K562 (cell line): ENCODE results near the gene TNFAIP3. TPM values are rescaled to one million over a fixed set of nuclear protein-coding genes. Genes with fewer than 3 reads are reported as not detected.

ENCODE experiments used
- ATAC-seq: fragments of 200-7000 bp; cut with Tn5 transposase; 3 replicates; pipeline ENCODE4 v1.9.1; 2020; ENCODE audit warnings: moderate library complexity
- BruUV-seq: library from RNA; stranded (reverse); fragments of 400-500 nt; replicated peaks from 2 replicates; lab custom pipeline; 2021; lab: Mats Ljungman, UMichigan
- CTCF ChIA-PET: fragments of 300-600 bp; formaldehyde crosslinking; extraction: SDS; loops from one replicate; lab custom pipeline; 2021; ENCODE audit warnings: low intra/inter-chr PET ratio; lab: Yijun Ruan, JAX
- POLR2A ChIA-PET: fragments of 300-600, 350-650 bp; sonication (Branson Sonifier 250); formaldehyde crosslinking; extraction: SDS; loops from one replicate; lab custom pipeline; 2021; ENCODE audit warnings: antibody characterized with exemption, inconsistent platforms; lab: Yijun Ruan, JAX
- DNase-seq, 4 experiments: peaks; one replicate each; pipeline versions ENCODE4 v3.0.0 to v3.0.0-alpha.2; 2011 to 2018; ENCODE audit warnings: low spot score in 3 of 4, mixed read lengths in 3 of 4; ENCODE audit errors: extremely low read depth in 1 of 4
- FAIRE-seq: peaks from 2 replicates; lab custom pipeline; 2011; peaks lifted over from hg19 to GRCh38; lab: Jason Lieb, UNC
- H2AFZ ChIP-seq: 2 replicates; pipeline ENCODE4 v1.6.0; 2011; ENCODE audit warnings: low read depth, low read length, control low read depth, inconsistent platforms
- H3K27ac ChIP-seq: fragments of 200-600 bp; 3 replicates; pipeline ENCODE4 v1.8.0; 2011; ENCODE audit warnings: low read depth, mild to moderate bottlenecking, control low read depth, inconsistent platforms, low read length, moderate library complexity, mixed read lengths; ENCODE audit errors: extremely low read depth
- H3K27me3 ChIP-seq, 2 experiments: fragments of 300-600 bp in 1 of 2; 2 replicates in 1 of 2; 3 replicates in 1 of 2; pipeline versions ENCODE4 v1.6.0 to v1.8.0; 2011; ENCODE audit warnings: inconsistent platforms in 2 of 2, low read length in 2 of 2, mild to moderate bottlenecking in 1 of 2, mixed read lengths in 1 of 2, moderate library complexity in 1 of 2; ENCODE audit not compliant: control insufficient read depth in 2 of 2, insufficient read depth in 2 of 2
- H3K36me3 ChIP-seq: fragments of 300-600 bp; 3 replicates; pipeline ENCODE4 v1.8.0; 2011; ENCODE audit warnings: mild to moderate bottlenecking, low read length, inconsistent platforms; ENCODE audit not compliant: control insufficient read depth, insufficient read depth
- H3K4me1 ChIP-seq, 2 experiments: fragments of 200-600 bp in 1 of 2; replicated peaks in 1 of 2; 2 replicates in 1 of 2; 3 replicates in 1 of 2; pipeline versions ENCODE4 v1.5.1 to v1.8.0; 2011; ENCODE audit warnings: inconsistent platforms in 2 of 2, low read length in 2 of 2, mild to moderate bottlenecking in 1 of 2, mixed read lengths in 1 of 2, moderate library complexity in 1 of 2; ENCODE audit not compliant: control insufficient read depth in 2 of 2, insufficient read depth in 2 of 2
- H3K4me2 ChIP-seq: 2 replicates; pipeline ENCODE4 v1.6.1; 2011; ENCODE audit warnings: low read length, control low read depth, inconsistent platforms, mixed read lengths; ENCODE audit not compliant: insufficient read depth
- H3K4me3 ChIP-seq: fragments of 200-600 bp; sonication (generic), shearing (Covaris generic); 2 replicates; pipeline ENCODE4 v1.5.1; 2016; ENCODE audit warnings: control low read depth, inconsistent platforms
- H3K79me2 ChIP-seq: fragments of 200-600 bp; 3 replicates; pipeline ENCODE4 v1.8.0; 2011; ENCODE audit warnings: low read length, inconsistent platforms; ENCODE audit not compliant: control insufficient read depth, insufficient read depth
- H3K9ac ChIP-seq, 2 experiments: 2 replicates each; pipeline versions ENCODE4 v1.6.0 to v1.6.1; 2011; ENCODE audit warnings: low read depth in 2 of 2, low read length in 2 of 2, control low read depth in 1 of 2, inconsistent platforms in 1 of 2, mild to moderate bottlenecking in 1 of 2, mixed read lengths in 1 of 2; ENCODE audit not compliant: insufficient read depth in 1 of 2
- H3K9me1 ChIP-seq: one replicate; pipeline ENCODE4 v1.6.0; 2011; ENCODE audit warnings: inconsistent platforms, mild to moderate bottlenecking, low read length, moderate library complexity; ENCODE audit not compliant: control insufficient read depth, insufficient read depth
- H3K9me3 ChIP-seq: replicated peaks from 2 replicates; pipeline ENCODE4 v1.5.1; 2011; ENCODE audit warnings: low read depth, low read length, inconsistent platforms; ENCODE audit not compliant: control insufficient read depth, insufficient read depth
- H4K20me1 ChIP-seq: replicated peaks from 2 replicates; pipeline ENCODE4 v1.6.1; 2011; ENCODE audit warnings: low read length, inconsistent platforms, mixed read lengths; ENCODE audit not compliant: control insufficient read depth, insufficient read depth
- EP400 ChIP-seq: fragments of 450-650 bp; IDR thresholded peaks from 2 replicates; pipeline ENCODE4 v1.6.1; 2017; ENCODE audit warnings: antibody characterized with exemption, mild to moderate bottlenecking, moderate library complexity
- HDAC3 ChIP-seq: fragments of 450-650 bp; IDR thresholded peaks from 2 replicates; pipeline ENCODE4 v1.6.1; 2018; ENCODE audit warnings: borderline replicate concordance, mild to moderate bottlenecking, moderate library complexity; ENCODE audit not compliant: partially characterized antibody
- HEY1 ChIP-seq: fragments of 250-450 bp; sonication (Bioruptor Pico); IDR thresholded peaks from 2 replicates; pipeline ENCODE4 v1.5.0; 2020; ENCODE audit warnings: mild to moderate bottlenecking, moderate library complexity, borderline replicate concordance
- MAFK ChIP-seq: IDR thresholded peaks from 2 replicates; pipeline ENCODE4 v1.6.1; 2011; ENCODE audit warnings: low read length, improper control_type of control experiment
- MYC ChIP-seq, 2 experiments: fragments of 250-450 bp in 1 of 2; sonication (Bioruptor Pico) in 1 of 2; IDR thresholded peaks; 2 replicates each; pipeline versions ENCODE4 v1.5.1 to v1.6.1; 2012 to 2021; ENCODE audit warnings: low read depth in 2 of 2, borderline replicate concordance in 1 of 2, improper control_type of control experiment in 1 of 2, low read length in 1 of 2, mild to moderate bottlenecking in 1 of 2, moderate library complexity in 1 of 2
- OTX1 ChIP-seq: fragments of 450-650 bp; formaldehyde crosslinking; IDR thresholded peaks from 2 replicates; pipeline ENCODE4 v1.4.0; 2022; ENCODE audit warnings: mild to moderate bottlenecking
- POLR2A ChIP-seq: fragments of 450-650 bp; conservative IDR thresholded peaks from 2 replicates; pipeline ENCODE4 v1.6.1; 2016
- POLR2AphosphoS2 ChIP-seq: IDR thresholded peaks from 2 replicates; pipeline ENCODE4 v1.6.1; 2012; ENCODE audit warnings: low read length, improper control_type of control experiment
- POLR2H ChIP-seq: IDR thresholded peaks from 2 replicates; pipeline ENCODE4 v1.6.1; 2016; ENCODE audit warnings: missing genetic modification characterization, low read depth, mild to moderate bottlenecking, control low read depth, missing compliant biosample characterization, moderate library complexity
- RAD21 ChIP-seq, 2 experiments: fragments of 250-450 bp in 1 of 2; fragments of 450-650 bp in 1 of 2; sonication (Bioruptor Pico) in 1 of 2; formaldehyde crosslinking in 1 of 2; IDR thresholded peaks in 1 of 2; conservative IDR thresholded peaks in 1 of 2; 2 replicates each; pipeline versions ENCODE4 v1.4.0 to v1.8.0; 2020 to 2022; ENCODE audit warnings: mild to moderate bottlenecking in 2 of 2, moderate library complexity in 1 of 2
- SMAD4 ChIP-seq: fragments of 250-450 bp; sonication (Bioruptor Pico); conservative IDR thresholded peaks from 2 replicates; pipeline ENCODE4 v1.8.0; 2021; ENCODE audit warnings: inconsistent platforms, mild to moderate bottlenecking, moderate library complexity
- SP2 ChIP-seq: IDR thresholded peaks from 2 replicates; pipeline ENCODE4 v1.6.1; 2011; ENCODE audit warnings: mild to moderate bottlenecking, low read depth, low read length, moderate library complexity; ENCODE audit not compliant: poor library complexity, severe bottlenecking; ENCODE audit errors: extremely low read depth
- SRSF9 ChIP-seq: fragments of 200-400 bp; formaldehyde crosslinking; IDR thresholded peaks from 2 replicates; pipeline ENCODE4 v1.6.1; 2017; ENCODE audit warnings: low read depth, low read length, borderline replicate concordance
- SUPT5H ChIP-seq: fragments of 450-650 bp; IDR thresholded peaks from 2 replicates; pipeline ENCODE4 v1.6.1; 2016
- TCF7 ChIP-seq: sonication (generic); IDR thresholded peaks from 2 replicates; pipeline ENCODE4 v1.6.1; 2016; ENCODE audit warnings: antibody characterized with exemption, borderline replicate concordance
- THRB ChIP-seq: fragments of 450-650 bp; formaldehyde crosslinking; conservative IDR thresholded peaks from 2 replicates; pipeline ENCODE4 v1.4.0; 2022; ENCODE audit warnings: mild to moderate bottlenecking, missing genetic modification characterization
- WGBS: fragments of 100-300 bp; shearing (Covaris generic); methylation state at CpG from one replicate; pipeline ENCODE4 v1.1.6; 2016; ENCODE audit warnings: low coverage, mixed read lengths; ENCODE audit not compliant: insufficient coverage; ENCODE audit errors: missing lambda C conversion rate; 5-methylcytosine and 5-hydroxymethylcytosine counted together
- in situ Hi-C: fragments of 300-500 bp; cut with MboI; formaldehyde crosslinking; loops from 4 replicates; pipeline ENCODE4 v1.15.0; 2018; ENCODE audit warnings: inconsistent platforms, mixed read lengths
- intact Hi-C: fragments of 100-400 bp; cut with micrococcal nuclease; formaldehyde crosslinking; loops from 2 replicates; pipeline ENCODE4 v1.14.2; 2022
- polyA plus RNA-seq, 8 experiments: library from polyadenylated mRNA; depleted of rRNA in 4 of 8; stranded (reverse) in 5 of 8; unstranded in 3 of 8; fragments of >200 nt; fragmentation: Nextera tagmentation in 2 of 8; fragmentation: Illumina TruSeq in 1 of 8; extraction: Ambion mirVana in 2 of 8; extraction: Trizol in 1 of 8; gene quantifications; 2 replicates each; pipeline versions ENCODE4 v1.2.1 to v1.2.3, GENCODE V29; 2011 to 2014; ENCODE audit warnings: inconsistent platforms in 1 of 8, missing spikeins in 1 of 8
- total RNA-seq, 7 experiments: library from RNA; depleted of rRNA in 6 of 7; stranded (reverse); fragments of >200 nt in 6 of 7; fragmentation: Illumina TruSeq in 2 of 7; extraction: Trizol in 2 of 7; gene quantifications; 2 replicates each; pipeline versions ENCODE4 v1.2.1 to v1.2.3, GENCODE V29; 2011 to 2021; ENCODE audit warnings: low replicate concordance in 1 of 7
- TF ChIP-seq, protein P1 (sequence below): fragments of 450-650 bp; formaldehyde crosslinking; IDR thresholded peaks from 2 replicates; pipeline ENCODE4 v1.4.0; 2022; ENCODE audit warnings: missing genetic modification characterization
- TF ChIP-seq, protein P2 (sequence below): sonication (generic); formaldehyde crosslinking; IDR thresholded peaks from 2 replicates; pipeline ENCODE4 v1.5.0; 2020; ENCODE audit warnings: missing genetic modification reagents

The TNFAIP3 gene
- total and polyA plus RNA-seq, 9 of the 15 experiments (the other 6 are each of a cell fraction or from before 2014, with no cell fraction given) = 0.79 to 17.0 (median 6.4) TPM

DNA sequence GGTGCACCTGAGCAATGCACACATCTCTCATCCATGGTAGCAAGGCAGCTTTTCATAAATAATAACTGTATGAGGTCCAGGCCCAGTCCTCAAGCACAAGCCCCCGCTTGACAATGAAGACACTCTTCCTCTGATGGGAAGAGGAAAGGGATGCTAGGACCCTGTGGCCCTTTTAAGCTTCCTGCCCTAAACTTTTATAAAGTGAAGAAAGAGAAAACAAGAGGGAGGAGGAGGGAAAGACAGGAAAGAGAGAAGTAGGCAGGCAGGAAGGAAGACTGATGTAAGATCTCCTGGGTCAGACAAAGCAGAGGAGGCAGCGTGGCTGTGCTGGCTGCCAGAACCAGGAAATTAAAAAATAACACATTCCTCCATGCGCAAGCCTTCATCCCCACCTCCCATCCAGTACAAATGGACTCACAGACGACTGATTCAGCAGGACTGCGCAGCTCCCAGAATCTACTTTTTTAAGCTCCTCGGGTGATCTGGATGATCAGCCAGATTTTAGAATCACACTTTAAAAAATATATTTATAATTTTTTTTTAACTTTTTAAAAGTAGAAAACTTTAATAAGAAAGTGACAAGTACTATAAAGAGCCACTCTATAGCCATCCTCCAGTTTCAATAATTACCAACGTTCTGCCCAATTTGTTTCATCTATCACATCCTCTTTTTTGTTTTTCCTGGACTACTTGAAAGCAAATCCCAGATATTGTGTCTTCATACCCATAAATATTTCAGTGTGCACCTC is 16.5 kb downstream of the TNFAIP3 start:
- Histone ChIP-seq H2AFZ (no peak overlapping the region; the same call in 1 of the 2 replicates), H3K27me3 (no peaks in the 10 kb centered on the region), H3K4me3 (no peak overlapping the region), H3K9me1 (peaks cover 3% of the 10 kb centered on the region), H4K20me1 (no peaks in the 10 kb centered on the region), H3K36me3 (peaks cover 41% of the 10 kb centered on the region), H3K27ac (no peak overlapping the region), H3K9me3 (no peaks in the 10 kb centered on the region), H3K4me2 (no peak overlapping the region), H3K4me1 (peaks cover 0 to 5% of the 10 kb centered on the region in 2 experiments; a peak in 3 of 5 replicates), H3K9ac (no peak overlapping the region), H3K79me2 (no peaks in the 10 kb centered on the region)
- ChIA-PET CTCF (no interaction called here), POLR2A (interaction anchor here (0.7 to 5.4 kb wide), 6 partner anchors 8 to 106 kb away, joined by 3 to 61 read pairs (median 4); no protein-coding TSS in a partner anchor)
- intact Hi-C loops = no loop called here
- ATAC-seq = peak; percentile 75
- no TSS peak for BruUV-seq
- no peak for DNase-seq
- peak; percentile 29 for FAIRE-seq
- in situ Hi-C loops = no loop called here
- 63% methylated on average over 7 of the region's 7 CpGs for WGBS
- TF ChIP-seq TCF7 (no peak), RAD21 (CRISPR knock-in tag; conservative IDR thresholded peaks at IDR 0.05 in 1 of 2, IDR thresholded peaks at IDR 0.05 in 1 of 2) (peak in 1 of 2 experiments; percentile 4; a peak in 1 of 4 replicates), POLR2AphosphoS2 (peak; percentile 81; the same call in 1 of the 2 replicates), SMAD4 (CRISPR knock-in tag) (peak; percentile 61), THRB (CRISPR knock-in tag) (peak; percentile 72; the same call in 1 of the 2 replicates), OTX1 (CRISPR knock-in tag) (peak; percentile 72; the same call in 1 of the 2 replicates), MYC (IDR thresholded peaks at IDR 0.05; ENCODE audit: low read depth, low read length) (peak; percentile 62), MYC (CRISPR knock-in tag; IDR thresholded peaks at IDR 0.05; ENCODE audit: borderline replicate concordance, low read depth) (no peak), POLR2A (0 out of 2 replicates have a peak, but pooled peaks have one; percentile 26), SP2 (no peak), EP400 (no peak), SRSF9 (no peak), MAFK (no peak), POLR2H (tag) (0 out of 2 replicates have a peak, but pooled peaks have one; percentile 35), HDAC3 (no peak), HEY1 (CRISPR knock-in tag) (0 out of 2 replicates have a peak, but pooled peaks have one; percentile 20), SUPT5H (0 out of 2 replicates have a peak, but pooled peaks have one; percentile 27)
- TF ChIP-seq, protein P1, sequence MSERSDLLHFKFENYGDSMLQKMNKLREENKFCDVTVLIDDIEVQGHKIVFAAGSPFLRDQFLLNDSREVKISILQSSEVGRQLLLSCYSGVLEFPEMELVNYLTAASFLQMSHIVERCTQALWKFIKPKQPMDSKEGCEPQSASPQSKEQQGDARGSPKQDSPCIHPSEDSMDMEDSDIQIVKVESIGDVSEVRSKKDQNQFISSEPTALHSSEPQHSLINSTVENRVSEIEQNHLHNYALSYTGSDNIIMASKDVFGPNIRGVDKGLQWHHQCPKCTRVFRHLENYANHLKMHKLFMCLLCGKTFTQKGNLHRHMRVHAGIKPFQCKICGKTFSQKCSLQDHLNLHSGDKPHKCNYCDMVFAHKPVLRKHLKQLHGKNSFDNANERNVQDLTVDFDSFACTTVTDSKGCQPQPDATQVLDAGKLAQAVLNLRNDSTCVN (CRISPR knock-in tag) = 0 out of 2 replicates have a peak, but pooled peaks have one; percentile 44
- TF ChIP-seq, protein P2, sequence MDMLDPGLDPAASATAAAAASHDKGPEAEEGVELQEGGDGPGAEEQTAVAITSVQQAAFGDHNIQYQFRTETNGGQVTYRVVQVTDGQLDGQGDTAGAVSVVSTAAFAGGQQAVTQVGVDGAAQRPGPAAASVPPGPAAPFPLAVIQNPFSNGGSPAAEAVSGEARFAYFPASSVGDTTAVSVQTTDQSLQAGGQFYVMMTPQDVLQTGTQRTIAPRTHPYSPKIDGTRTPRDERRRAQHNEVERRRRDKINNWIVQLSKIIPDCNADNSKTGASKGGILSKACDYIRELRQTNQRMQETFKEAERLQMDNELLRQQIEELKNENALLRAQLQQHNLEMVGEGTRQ (CRISPR knock-in tag) = no peak
